Activated CD8-positive, alpha-beta memory T cell treated with anti-CD3 and anti-CD28 coated beads, Interleukin-2, amount 10 ng/mL, durations not matched to agents 7 days and 5 days (primary cell): ENCODE measurements around the gene MORN3. TPM values are rescaled to one million over a fixed set of nuclear protein-coding genes. Genes with fewer than 3 reads are reported as not detected.
"Not testable (repeated sequence)": the region's sequence is repeated elsewhere in the genome, so short reads cannot be mapped to it uniquely, and the experiment has no call there.

ENCODE experiments used
- ATAC-seq: fragments of 150-1000 bp; cut with Tn5 transposase; one replicate; pipeline ENCODE4 v1.10.0; 2021; ENCODE audit warnings: moderate library complexity
- CTCF ChIA-PET: fragments of 350-600 bp; sonication (Branson Sonifier 250); formaldehyde crosslinking; loops from one replicate; lab custom pipeline; 2021; ENCODE audit warnings: antibody characterized with exemption; lab: Charles Lee
- DNase-seq: peaks from one replicate; pipeline ENCODE4 v3.0.0-alpha.2; 2020
- H3K27ac Mint-ChIP-seq: one replicate; pipeline ENCODE4 v1.8.0; 2021; ENCODE audit warnings: mild to moderate bottlenecking, mixed read lengths
- H3K27me3 Mint-ChIP-seq: one replicate; pipeline ENCODE4 v1.8.0; 2021; ENCODE audit warnings: mixed read lengths
- H3K36me3 Mint-ChIP-seq: one replicate; pipeline ENCODE4 v1.8.0; 2021; ENCODE audit warnings: mild to moderate bottlenecking, mixed read lengths
- H3K4me1 Mint-ChIP-seq: one replicate; pipeline ENCODE4 v1.8.0; 2021; ENCODE audit warnings: mixed read lengths
- H3K4me3 Mint-ChIP-seq: one replicate; pipeline ENCODE4 v1.8.0; 2021; ENCODE audit warnings: mild to moderate bottlenecking, moderate library complexity, mixed read lengths
- H3K9me3 Mint-ChIP-seq: one replicate; pipeline ENCODE4 v1.8.0; 2022; ENCODE audit warnings: low read depth, mixed read lengths
- total RNA-seq, 2 experiments: library from RNA; stranded (reverse); gene quantifications; one replicate each; pipeline ENCODE4 v1.2.3, GENCODE V29; 2021

MORN3 gene
- total RNA-seq, 2 experiments from 2014 or later, result 0.54 to 1.2 TPM

- not testable (repeated sequence) for DNase-seq, H3K4me3 Mint-ChIP-seq, ATAC-seq, H3K36me3 Mint-ChIP-seq, H3K9me3 Mint-ChIP-seq, H3K27ac Mint-ChIP-seq, H3K27me3 Mint-ChIP-seq
- peaks cover 20% of the 10 kb centered on the region for H3K4me1 Mint-ChIP-seq
- CTCF ChIA-PET, result interaction anchor here (6.6 kb wide), 1 partner anchor 85 kb away, joined by 74 read pairs; the partner anchor contains the start of gene RHOF
Observed at GRCh38 chr12:121709064-121709424, 39.6 kb upstream of the MORN3 start.

- ATAC-seq, result no peak
- no peak overlapping the region for H3K4me3 Mint-ChIP-seq
- CTCF ChIA-PET, result interaction anchor here (6.6 kb wide), 1 partner anchor 86 kb away, joined by 74 read pairs; the partner anchor contains the start of gene RHOF
- no peak for DNase-seq
- no peak overlapping the region for H3K27ac Mint-ChIP-seq
- H3K9me3 Mint-ChIP-seq, result no peaks in the 10 kb centered on the region
- H3K27me3 Mint-ChIP-seq, result no peaks in the 10 kb centered on the region
- peaks cover 2% of the 10 kb centered on the region for H3K36me3 Mint-ChIP-seq
- H3K4me1 Mint-ChIP-seq, result peaks cover 14% of the 10 kb centered on the region
Observed at GRCh38 chr12:121708313-121709063, 39.0 kb upstream of the MORN3 start.

- peaks cover 2% of the 10 kb centered on the region for H3K36me3 Mint-ChIP-seq
- no peaks in the 10 kb centered on the region for H3K27me3 Mint-ChIP-seq
- H3K27ac Mint-ChIP-seq, result no peak overlapping the region
- CTCF ChIA-PET, result interaction anchor here (0.9 kb wide), 1 partner anchor 89 kb away, joined by 3 read pairs; no protein-coding TSS in a partner anchor
- no peaks in the 10 kb centered on the region for H3K9me3 Mint-ChIP-seq
- no peak for ATAC-seq
- H3K4me3 Mint-ChIP-seq, result no peak overlapping the region
- DNase-seq, result no peak
- no peaks in the 10 kb centered on the region for H3K4me1 Mint-ChIP-seq
Observed at GRCh38 chr12:121705514-121705913, 36.1 kb upstream of the MORN3 start.

- Mint-ChIP-seq H3K4me1 (no peaks in the 10 kb centered on the region), H3K4me3 (no peak overlapping the region), H3K36me3 (peaks cover 2% of the 10 kb centered on the region), H3K27ac (no peak overlapping the region), H3K9me3 (no peaks in the 10 kb centered on the region), H3K27me3 (no peaks in the 10 kb centered on the region)
- no peak for DNase-seq
- CTCF ChIA-PET, result interaction anchor here (1.9 to 10.8 kb wide), 2 partner anchors 72 to 92 kb away, joined by 10 to 79 read pairs; no protein-coding TSS in a partner anchor
- no peak for ATAC-seq
Observed at GRCh38 chr12:121702944-121703343, 33.5 kb upstream of the MORN3 start.

GRCh38 chr12:121701667-121702277 is 32.3 kb upstream of the MORN3 start:
- no peaks in the 10 kb centered on the region for H3K27me3 Mint-ChIP-seq
- H3K9me3 Mint-ChIP-seq, result no peaks in the 10 kb centered on the region
- H3K4me3 Mint-ChIP-seq, result no peak overlapping the region
- no peak for ATAC-seq
- DNase-seq, result no peak
- H3K27ac Mint-ChIP-seq, result no peak overlapping the region
- peaks cover 2% of the 10 kb centered on the region for H3K4me1 Mint-ChIP-seq
- CTCF ChIA-PET, result interaction anchor here (0.9 to 10.8 kb wide), 4 partner anchors 10 to 111 kb away, joined by 3 to 79 read pairs (median 38); partner anchors contain the start of genes RHOF and TMEM120B
- H3K36me3 Mint-ChIP-seq, result peaks cover 2% of the 10 kb centered on the region

- H3K4me3 Mint-ChIP-seq, H3K27ac Mint-ChIP-seq, H3K9me3 Mint-ChIP-seq, H3K36me3 Mint-ChIP-seq, DNase-seq, H3K4me1 Mint-ChIP-seq, H3K27me3 Mint-ChIP-seq, ATAC-seq: not testable (repeated sequence)
- CTCF ChIA-PET, result interaction anchor here (0.7 to 10.8 kb wide), 10 partner anchors 8 to 139 kb away, joined by 3 to 79 read pairs (median 4); partner anchors contain the start of genes RHOF and TMEM120B
Observed at GRCh38 chr12:121697861-121698260, 28.4 kb upstream of the MORN3 start.

GRCh38 chr12:121697093-121697698 is 27.7 kb upstream of the MORN3 start:
- H3K27me3 Mint-ChIP-seq, result peaks cover 2% of the 10 kb centered on the region
- H3K4me1 Mint-ChIP-seq, result peaks cover 4% of the 10 kb centered on the region
- H3K27ac Mint-ChIP-seq, result no peak overlapping the region
- no peaks in the 10 kb centered on the region for H3K36me3 Mint-ChIP-seq
- DNase-seq (no peak), ATAC-seq (no peak)
- no peaks in the 10 kb centered on the region for H3K9me3 Mint-ChIP-seq
- no peak overlapping the region for H3K4me3 Mint-ChIP-seq
- CTCF ChIA-PET, result interaction anchor here (0.7 to 10.8 kb wide), 10 partner anchors 15 to 140 kb away, joined by 3 to 79 read pairs (median 4); partner anchors contain the start of genes RHOF and TMEM120B

- DNase-seq (no peak), ATAC-seq (no peak)
- H3K4me3 Mint-ChIP-seq, result no peak overlapping the region
- H3K27me3 Mint-ChIP-seq, result peaks cover 2% of the 10 kb centered on the region
- peaks cover 10% of the 10 kb centered on the region for H3K4me1 Mint-ChIP-seq
- no peaks in the 10 kb centered on the region for H3K36me3 Mint-ChIP-seq
- H3K9me3 Mint-ChIP-seq, result no peaks in the 10 kb centered on the region
- CTCF ChIA-PET, result interaction anchor here (1.1 to 10.8 kb wide), 7 partner anchors 25 to 141 kb away, joined by 3 to 79 read pairs (median 9); partner anchors contain the start of gene RHOF
- no peak overlapping the region for H3K27ac Mint-ChIP-seq
Observed at GRCh38 chr12:121693155-121693687, 23.8 kb upstream of the MORN3 start.

- H3K36me3 Mint-ChIP-seq, H3K4me3 Mint-ChIP-seq, ATAC-seq, H3K4me1 Mint-ChIP-seq, H3K9me3 Mint-ChIP-seq, H3K27me3 Mint-ChIP-seq, H3K27ac Mint-ChIP-seq, DNase-seq: not testable (repeated sequence)
- CTCF ChIA-PET, result interaction anchor here (1.1 to 10.8 kb wide), 4 partner anchors 82 to 140 kb away, joined by 3 to 79 read pairs (median 21); partner anchors contain the start of gene RHOF
Observed at GRCh38 chr12:121692744-121693143, 23.3 kb upstream of the MORN3 start.

GRCh38 chr12:121689430-121689829 is 20.0 kb upstream of the MORN3 start:
- H3K27ac Mint-ChIP-seq, result no peak overlapping the region
- DNase-seq (no peak), ATAC-seq (no peak)
- H3K36me3 Mint-ChIP-seq, result no peaks in the 10 kb centered on the region
- peaks cover 15% of the 10 kb centered on the region for H3K4me1 Mint-ChIP-seq
- no peak overlapping the region for H3K4me3 Mint-ChIP-seq
- H3K27me3 Mint-ChIP-seq, result peaks cover 2% of the 10 kb centered on the region
- CTCF ChIA-PET, result interaction anchor here (1.0 to 8.1 kb wide), 5 partner anchors 9 to 105 kb away, joined by 3 to 61 read pairs (median 4); partner anchors contain the start of gene RHOF
- no peaks in the 10 kb centered on the region for H3K9me3 Mint-ChIP-seq

GRCh38 chr12:121688966-121689365 is 19.5 kb upstream of the MORN3 start:
- CTCF ChIA-PET, result interaction anchor here (1.4 to 8.1 kb wide), 2 partner anchors 84 to 106 kb away, joined by 4 to 61 read pairs; partner anchors contain the start of gene RHOF
- DNase-seq (no peak), ATAC-seq (no peak)
- H3K9me3 Mint-ChIP-seq, result no peaks in the 10 kb centered on the region
- no peak overlapping the region for H3K4me3 Mint-ChIP-seq
- no peaks in the 10 kb centered on the region for H3K36me3 Mint-ChIP-seq
- peaks cover 14% of the 10 kb centered on the region for H3K4me1 Mint-ChIP-seq
- H3K27me3 Mint-ChIP-seq, result peaks cover 2% of the 10 kb centered on the region
- no peak overlapping the region for H3K27ac Mint-ChIP-seq

GRCh38 chr12:121679661-121680197 is 10.3 kb upstream of the MORN3 start:
- ATAC-seq, H3K4me1 Mint-ChIP-seq, H3K27me3 Mint-ChIP-seq, DNase-seq, H3K4me3 Mint-ChIP-seq, H3K9me3 Mint-ChIP-seq, H3K27ac Mint-ChIP-seq, H3K36me3 Mint-ChIP-seq: not testable (repeated sequence)
- CTCF ChIA-PET, result interaction anchor here (0.7 to 8.7 kb wide), 5 partner anchors 10 to 186 kb away, joined by 3 to 88 read pairs (median 4); partner anchors contain the start of gene MORN3
